Measurements from ENCODE around the gene AAK1.
"Not testable (repeated sequence)": the region's sequence is repeated elsewhere in the genome, so short reads cannot be mapped to it uniquely, and the experiment has no call there.

Gene AAK1

GRCh38 chr2:69572641-69573040, 70.9 kb downstream of the AAK1 start:
- no peak for DNase-seq (ENCODE audit: low read depth in 2 of 2)

GRCh38 chr2:69571189-69571588, 72.3 kb downstream of the AAK1 start:
- DNase-seq (ENCODE audit: low read depth in 2 of 2): no peak

GRCh38 chr2:69570474-69570873, 73.1 kb downstream of the AAK1 start:
- no peak for DNase-seq (ENCODE audit: low read depth in 2 of 2)

- DNase-seq (ENCODE audit: low read depth in 2 of 2): no peak
Observed at GRCh38 chr2:69567909-69568300, 75.6 kb downstream of the AAK1 start.

GRCh38 chr2:69567157-69567908, 76.2 kb downstream of the AAK1 start:
- peak; percentile 54 to 60 for DNase-seq (ENCODE audit: low read depth in 2 of 2)

GRCh38 chr2:69566669-69567068, 76.9 kb downstream of the AAK1 start:
- no peak for DNase-seq (ENCODE audit: low read depth in 2 of 2)

GRCh38 chr2:69565431-69565839, 78.1 kb downstream of the AAK1 start:
- DNase-seq (ENCODE audit: low read depth in 2 of 2): no peak

GRCh38 chr2:69564604-69565003, 78.9 kb downstream of the AAK1 start:
- no peak for DNase-seq (ENCODE audit: low read depth in 2 of 2)

GRCh38 chr2:69563021-69563420, 80.5 kb downstream of the AAK1 start:
- DNase-seq (ENCODE audit: low read depth in 2 of 2): no peak

GRCh38 chr2:69561101-69561500, 82.4 kb downstream of the AAK1 start:
- DNase-seq (ENCODE audit: low read depth in 2 of 2): no peak

- DNase-seq (ENCODE audit: low read depth in 2 of 2): no peak
Observed at GRCh38 chr2:69560147-69560482, 83.4 kb downstream of the AAK1 start.

- DNase-seq (ENCODE audit: low read depth in 2 of 2): no peak
Observed at GRCh38 chr2:69559442-69560146, 83.9 kb downstream of the AAK1 start.

- DNase-seq (ENCODE audit: low read depth in 2 of 2): no peak
Observed at GRCh38 chr2:69556008-69556407, 87.5 kb downstream of the AAK1 start.

GRCh38 chr2:69554981-69555380, 88.6 kb downstream of the AAK1 start:
- no peak for DNase-seq (ENCODE audit: low read depth in 2 of 2)

- no peak for DNase-seq (ENCODE audit: low read depth in 2 of 2)
Observed at GRCh38 chr2:69554568-69554967, 89.0 kb downstream of the AAK1 start.

- DNase-seq (ENCODE audit: low read depth in 2 of 2): no peak
Observed at GRCh38 chr2:69553991-69554390, 89.5 kb downstream of the AAK1 start.

- DNase-seq (ENCODE audit: low read depth in 2 of 2): not testable (repeated sequence)
Observed at GRCh38 chr2:69550511-69550910, 93.0 kb downstream of the AAK1 start.

GRCh38 chr2:69549421-69549820, 94.1 kb downstream of the AAK1 start:
- peak; percentile 64 to 66 for DNase-seq (ENCODE audit: low read depth in 2 of 2)

GRCh38 chr2:69547984-69548715, 95.4 kb downstream of the AAK1 start:
- DNase-seq (ENCODE audit: low read depth in 2 of 2): no peak

GRCh38 chr2:69546646-69547045, 96.9 kb downstream of the AAK1 start:
- DNase-seq (ENCODE audit: low read depth in 2 of 2): no peak

- DNase-seq (ENCODE audit: low read depth in 2 of 2): no peak
Observed at GRCh38 chr2:69545477-69545932, 98.0 kb downstream of the AAK1 start.

- DNase-seq (ENCODE audit: low read depth in 2 of 2): no peak
Observed at GRCh38 chr2:69544951-69545350, 98.6 kb downstream of the AAK1 start.

GRCh38 chr2:69539549-69539908, 104.0 kb downstream of the AAK1 start:
- no peak for DNase-seq (ENCODE audit: low read depth in 2 of 2)

Data from fibroblast of skin of left quadriceps (primary cell).